Measurements from ENCODE around the gene TTLL8.

TTLL8 gene

GRCh38 chr22:50032941-50033601, 25.0 kb downstream of the TTLL8 start:
- Histone ChIP-seq H3K79me2 (ENCODE audit: control insufficient read depth, insufficient read depth, low read length) (no peaks in the 10 kb centered on the region), H3K9ac (ENCODE audit: low read length) (no peak overlapping the region), H2BK120ac (ENCODE audit: low read depth, low read length) (no peak overlapping the region), H3K18ac (ENCODE audit: low read length) (no peak overlapping the region), H3K4me3 (ENCODE audit: low read length) (no peak overlapping the region), H4K8ac (ENCODE audit: low read depth, low read length) (no peak overlapping the region), H3K4ac (ENCODE audit: low read depth, low read length) (no peak overlapping the region), H3K27me3 (ENCODE audit: insufficient read depth, low read length, poor library complexity) (no peaks in the 10 kb centered on the region), H3K36me3 (ENCODE audit: control insufficient read depth, insufficient read depth, low read length) (no peaks in the 10 kb centered on the region), H2BK5ac (ENCODE audit: low read length) (no peak overlapping the region), H3K4me2 (ENCODE audit: low read length) (no peak overlapping the region), H3K56ac (ENCODE audit: low read length) (no peak overlapping the region), H2BK15ac (replicated peaks; ENCODE audit: low read depth) (no peak overlapping the region), H3K4me1 (ENCODE audit: control insufficient read depth, low read depth, low read length) (no peaks in the 10 kb centered on the region), H3K79me1 (ENCODE audit: low read length) (no peaks in the 10 kb centered on the region), H3K23ac (ENCODE audit: low read length) (no peak overlapping the region), H2AK5ac (ENCODE audit: low read length) (no peak overlapping the region), H3K27ac (ENCODE audit: low read depth, low read length) (no peak overlapping the region), H4K5ac (ENCODE audit: low read length) (no peak overlapping the region)
- WGBS (ENCODE audit: extremely low coverage, insufficient coverage, low lambda C conversion rate): no CpG with 5 or more reads among the region's 23 CpGs
- no peak for DNase-seq

GRCh38 chr22:50032109-50032871, 25.8 kb downstream of the TTLL8 start:
- Histone ChIP-seq H3K4ac (ENCODE audit: low read depth, low read length) (no peak overlapping the region), H2BK5ac (ENCODE audit: low read length) (no peak overlapping the region), H3K36me3 (ENCODE audit: control insufficient read depth, insufficient read depth, low read length) (no peaks in the 10 kb centered on the region), H3K9ac (ENCODE audit: low read length) (no peak overlapping the region), H2AK5ac (ENCODE audit: low read length) (no peak overlapping the region), H3K27ac (ENCODE audit: low read depth, low read length) (no peak overlapping the region), H3K23ac (ENCODE audit: low read length) (no peak overlapping the region), H3K4me2 (ENCODE audit: low read length) (no peak overlapping the region), H3K18ac (ENCODE audit: low read length) (no peak overlapping the region), H3K4me1 (ENCODE audit: control insufficient read depth, low read depth, low read length) (no peaks in the 10 kb centered on the region), H2BK15ac (replicated peaks; ENCODE audit: low read depth) (no peak overlapping the region), H4K8ac (ENCODE audit: low read depth, low read length) (no peak overlapping the region), H3K79me2 (ENCODE audit: control insufficient read depth, insufficient read depth, low read length) (no peaks in the 10 kb centered on the region), H2BK120ac (ENCODE audit: low read depth, low read length) (no peak overlapping the region), H3K56ac (ENCODE audit: low read length) (no peak overlapping the region), H4K5ac (ENCODE audit: low read length) (no peak overlapping the region), H3K79me1 (ENCODE audit: low read length) (no peaks in the 10 kb centered on the region), H3K27me3 (ENCODE audit: insufficient read depth, low read length, poor library complexity) (no peaks in the 10 kb centered on the region), H3K4me3 (ENCODE audit: low read length) (no peak overlapping the region)
- no peak for DNase-seq
- no CpG with 5 or more reads among the region's 24 CpGs for WGBS (ENCODE audit: extremely low coverage, insufficient coverage, low lambda C conversion rate)

GRCh38 chr22:50031189-50032091, 26.7 kb downstream of the TTLL8 start:
- Histone ChIP-seq H3K4ac (ENCODE audit: low read depth, low read length) (no peak overlapping the region), H3K56ac (ENCODE audit: low read length) (no peak overlapping the region), H3K79me2 (ENCODE audit: control insufficient read depth, insufficient read depth, low read length) (no peaks in the 10 kb centered on the region), H3K79me1 (ENCODE audit: low read length) (no peaks in the 10 kb centered on the region), H3K18ac (ENCODE audit: low read length) (no peak overlapping the region), H3K4me3 (ENCODE audit: low read length) (no peak overlapping the region), H3K4me1 (ENCODE audit: control insufficient read depth, low read depth, low read length) (no peaks in the 10 kb centered on the region), H2BK15ac (replicated peaks; ENCODE audit: low read depth) (no peak overlapping the region), H4K5ac (ENCODE audit: low read length) (no peak overlapping the region), H3K27me3 (ENCODE audit: insufficient read depth, low read length, poor library complexity) (no peaks in the 10 kb centered on the region), H3K23ac (ENCODE audit: low read length) (no peak overlapping the region), H3K27ac (ENCODE audit: low read depth, low read length) (no peak overlapping the region), H3K9ac (ENCODE audit: low read length) (no peak overlapping the region), H2BK120ac (ENCODE audit: low read depth, low read length) (no peak overlapping the region), H2BK5ac (ENCODE audit: low read length) (no peak overlapping the region), H3K36me3 (ENCODE audit: control insufficient read depth, insufficient read depth, low read length) (no peaks in the 10 kb centered on the region), H2AK5ac (ENCODE audit: low read length) (no peak overlapping the region), H4K8ac (ENCODE audit: low read depth, low read length) (no peak overlapping the region), H3K4me2 (ENCODE audit: low read length) (no peak overlapping the region)
- DNase-seq: no peak
- no CpG with 5 or more reads among the region's 49 CpGs for WGBS (ENCODE audit: extremely low coverage, insufficient coverage, low lambda C conversion rate)

- Histone ChIP-seq H2BK5ac (ENCODE audit: low read length) (no peak overlapping the region), H4K5ac (ENCODE audit: low read length) (no peak overlapping the region), H3K4me3 (ENCODE audit: low read length) (no peak overlapping the region), H3K36me3 (ENCODE audit: control insufficient read depth, insufficient read depth, low read length) (no peaks in the 10 kb centered on the region), H3K27me3 (ENCODE audit: insufficient read depth, low read length, poor library complexity) (no peaks in the 10 kb centered on the region), H2AK5ac (ENCODE audit: low read length) (no peak overlapping the region), H3K56ac (ENCODE audit: low read length) (no peak overlapping the region), H3K18ac (ENCODE audit: low read length) (no peak overlapping the region), H3K9ac (ENCODE audit: low read length) (no peak overlapping the region), H3K79me1 (ENCODE audit: low read length) (no peaks in the 10 kb centered on the region), H2BK15ac (replicated peaks; ENCODE audit: low read depth) (no peak overlapping the region), H3K23ac (ENCODE audit: low read length) (no peak overlapping the region), H2BK120ac (ENCODE audit: low read depth, low read length) (no peak overlapping the region), H3K79me2 (ENCODE audit: control insufficient read depth, insufficient read depth, low read length) (no peaks in the 10 kb centered on the region), H3K27ac (ENCODE audit: low read depth, low read length) (no peak overlapping the region), H3K4me2 (ENCODE audit: low read length) (no peak overlapping the region), H3K4ac (ENCODE audit: low read depth, low read length) (no peak overlapping the region), H3K4me1 (ENCODE audit: control insufficient read depth, low read depth, low read length) (no peaks in the 10 kb centered on the region), H4K8ac (ENCODE audit: low read depth, low read length) (no peak overlapping the region)
- no CpG with 5 or more reads among the region's 52 CpGs for WGBS (ENCODE audit: extremely low coverage, insufficient coverage, low lambda C conversion rate)
- peak; percentile 71 for DNase-seq
These were observed 27.6 kb downstream of the TTLL8 start for GRCh38 chr22:50030297-50031188.
